ENCODE results near the gene SCG5.

- no peak for TF ChIP-seq CTCF (IDR thresholded peaks at IDR 0.05; ENCODE audit: low read length)
- TF ChIP-seq EZH2 (IDR thresholded peaks at IDR 0.05; ENCODE audit: borderline replicate concordance, low read length) = no peak
Observed at GRCh38 chr15:32637704-32638103, 3.8 kb upstream of the SCG5 start.

Measured in OCI-LY1 (cell line).